Smooth muscle cell of the coronary artery (primary cell): ENCODE results near the gene DDX28. TPM values are rescaled to one million over a fixed set of nuclear protein-coding genes. Genes with fewer than 3 reads are reported as not detected.

Experiments
- total RNA-seq: library from RNA; depleted of rRNA; stranded (reverse); fragments of >200 nt; gene quantifications from 2 replicates; pipeline ENCODE4 v1.2.3, GENCODE V29; 2014; ENCODE audit warnings: low replicate concordance

DDX28 gene
- 4.9 and 8.7 TPM in 2 replicates for total RNA-seq

GRCh38 chr16:68022728-68023537 lies at the start of gene DDX28, which contains the start of gene DUS2:
DDX28 (minus strand) TSS chr16:68023232; CDS start chr16:68023202, 30 bp downstream.
DUS2 (plus strand) TSS chr16:68023284; CDS start chr16:68038024, 14,740 bp downstream.

GRCh38 chr16:68015681-68016080 lies 7.4 kb downstream of the DDX28 start, which contains the start of gene DPEP2NB:
DPEP2NB (minus strand) TSS chr16:68015911; CDS start chr16:68015770, 141 bp downstream.

GRCh38 chr16:67998779-67999688 lies 24.0 kb downstream of the DDX28 start, which contains the start of gene DPEP2:
DPEP2 (minus strand) TSS chr16:67999484; CDS start chr16:67993212, 6,272 bp downstream.

GRCh38 chr16:67979955-67980678 lies 42.9 kb downstream of the DDX28 start, which contains the start of gene DPEP3:
DPEP3 (minus strand) TSS chr16:67980499; CDS start chr16:67980380, 119 bp downstream.

Other genes starting within 250 kb of the DDX28 start
- 2.7 and 5.9 TPM in 2 replicates for gene RANBP10, start 216.7 kb downstream of the DDX28 start, total RNA-seq
- 1.2 and 1.9 TPM in 2 replicates for gene TSNAXIP1, start 216.3 kb downstream of the DDX28 start, total RNA-seq
- gene THAP11, start 180.9 kb downstream of the DDX28 start, total RNA-seq = 26.3 and 47.7 TPM in 2 replicates
- 79.6 and 157 TPM in 2 replicates for gene NUTF2, start 176.3 kb downstream of the DDX28 start, total RNA-seq
- gene CENPT, start 175.5 kb downstream of the DDX28 start, total RNA-seq = 18.3 and 23.8 TPM in 2 replicates
- 46.8 and 50.8 TPM in 2 replicates for gene EDC4, start 150.2 kb downstream of the DDX28 start, total RNA-seq
- gene NRN1L, start 138.3 kb downstream of the DDX28 start, total RNA-seq = not detected in 2 replicates
- gene PSKH1, start 130.0 kb downstream of the DDX28 start, total RNA-seq = 13.5 and 31.1 TPM in 2 replicates
- gene CTRL, start 91.4 kb downstream of the DDX28 start, total RNA-seq = 0.38 TPM in 1 of 2 replicates, not detected in the other
- 64.9 and 89.9 TPM in 2 replicates for gene PSMB10, start 86.4 kb downstream of the DDX28 start, total RNA-seq
- gene LCAT, start 79.1 kb downstream of the DDX28 start, total RNA-seq = 3.3 and 4.6 TPM in 2 replicates
- 119 and 184 TPM in 2 replicates for gene SLC12A4, start 54.6 kb downstream of the DDX28 start, total RNA-seq
- gene DPEP3, start 42.7 kb downstream of the DDX28 start, total RNA-seq = not detected in 2 replicates
- not detected in 2 replicates for gene DPEP2, start 23.7 kb downstream of the DDX28 start, total RNA-seq
- not detected in 2 replicates for gene DPEP2NB, start 7.3 kb downstream of the DDX28 start, total RNA-seq
- 11.7 and 14.4 TPM in 2 replicates for gene DUS2, start 52 bp upstream of the DDX28 start, total RNA-seq
- gene NFATC3, start 62.1 kb upstream of the DDX28 start, total RNA-seq = 5.9 and 8.2 TPM in 2 replicates
- under 0.01 TPM in 1 of 2 replicates, not detected in the other for gene ESRP2, start 212.9 kb upstream of the DDX28 start, total RNA-seq
- 18.6 and 23.8 TPM in 2 replicates for gene PLA2G15, start 222.1 kb upstream of the DDX28 start, total RNA-seq
- gene SLC7A6, start 241.3 kb upstream of the DDX28 start, total RNA-seq = 12.1 and 12.9 TPM in 2 replicates